Suprapubic skin (tissue), 4 donors: Measurements from ENCODE around the gene DPM1. TPM values are rescaled to one million over a fixed set of nuclear protein-coding genes. Genes with fewer than 3 reads are reported as not detected.

Experiments used
- DNase-seq, 2 donors: peaks; one replicate each; pipeline ENCODE4 v3.0.0-alpha.2; 2019; ENCODE audit warnings: low spot score in 2 of 2
- H3K27ac ChIP-seq: fragments of 200-600 bp; sonication (generic); one replicate; pipeline ENCODE4 v1.5.1; 2019
- H3K27me3 ChIP-seq: fragments of 200-600 bp; sonication (generic); one replicate; pipeline ENCODE4 v1.5.1; 2019
- H3K36me3 ChIP-seq: fragments of 200-600 bp; sonication (generic); one replicate; pipeline ENCODE4 v1.5.1; 2019
- H3K4me1 ChIP-seq: fragments of 200-600 bp; sonication (generic); one replicate; pipeline ENCODE4 v1.5.1; 2019
- H3K4me3 ChIP-seq: fragments of 200-600 bp; sonication (generic); one replicate; pipeline ENCODE4 v1.5.1; 2019; ENCODE audit warnings: mild to moderate bottlenecking
- H3K9me3 ChIP-seq: fragments of 200-600 bp; sonication (generic); one replicate; pipeline ENCODE4 v1.5.1; 2019
- CTCF ChIP-seq, 2 donors: fragments of 200-600 bp in 1 of 2; fragments of 450-650 bp in 1 of 2; sonication (generic) in 1 of 2; IDR thresholded peaks; one replicate each; pipeline ENCODE4 v1.5.1; 2016 to 2019; ENCODE audit warnings: antibody characterized with exemption in 2 of 2, mild to moderate bottlenecking in 1 of 2, moderate library complexity in 1 of 2
- EP300 ChIP-seq: sonication (generic); formaldehyde crosslinking; IDR thresholded peaks from one replicate; pipeline ENCODE4 v1.6.1; 2017; ENCODE audit warnings: antibody characterized with exemption
- POLR2A ChIP-seq, 2 donors: fragments of 450-650 bp; IDR thresholded peaks; one replicate each; pipeline ENCODE4 v1.6.1; 2017; ENCODE audit warnings: antibody characterized with exemption in 2 of 2, mild to moderate bottlenecking in 2 of 2, moderate library complexity in 2 of 2
- POLR2AphosphoS5 ChIP-seq, 3 donors: sonication (generic); formaldehyde crosslinking; IDR thresholded peaks; one replicate each; pipeline ENCODE4 v1.6.1; 2017; ENCODE audit warnings: antibody characterized with exemption in 3 of 3
- WGBS: methylation state at CpG from one replicate; pipeline ENCODE4 v1.1.5; 2018; 5-methylcytosine and 5-hydroxymethylcytosine counted together
- total RNA-seq, 4 donors: library from RNA; depleted of rRNA; stranded (reverse); fragments of >200 nt; gene quantifications; one replicate each; pipeline ENCODE4 v1.1.0, GENCODE V29; 2016

Gene DPM1
- total RNA-seq, 4 donors from 2014 or later: 30.5 to 54.3 (median 41.5) TPM

DNA sequence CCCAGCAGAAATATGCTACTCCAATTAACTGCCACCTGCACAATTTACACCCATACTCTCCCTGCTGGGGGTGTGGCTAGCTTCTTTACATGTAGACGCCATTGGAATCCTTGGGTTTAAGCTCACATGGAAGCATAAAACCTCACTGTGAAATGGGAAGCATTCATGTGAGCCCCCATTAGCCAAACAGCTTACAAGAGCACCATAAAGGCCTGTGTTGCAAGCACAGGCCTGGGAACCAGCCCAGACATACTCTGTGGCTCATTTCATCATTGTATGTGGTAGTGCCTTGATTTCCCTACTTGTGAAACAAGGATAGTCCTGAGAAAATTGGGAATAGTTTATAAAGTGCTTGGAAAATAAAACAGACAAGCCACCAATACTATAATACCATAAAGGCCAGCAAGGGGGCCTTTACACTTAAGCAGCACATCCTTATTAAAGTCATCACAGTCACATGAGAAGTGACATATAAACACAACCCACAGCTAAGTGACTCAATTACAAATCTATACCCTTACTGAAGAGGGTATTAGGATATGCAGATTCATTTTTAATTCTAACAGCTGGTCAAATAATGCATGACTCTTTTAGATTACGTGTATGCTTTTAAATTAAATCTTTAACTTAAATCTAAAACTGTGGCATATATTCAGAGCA lies 33.9 kb downstream of the DPM1 start:
- Histone ChIP-seq H3K4me1 (peaks cover 81% of the 10 kb centered on the region), H3K27me3 (no peaks in the 10 kb centered on the region), H3K4me3 (no peak overlapping the region), H3K27ac (no peak overlapping the region), H3K36me3 (peaks cover 4% of the 10 kb centered on the region), H3K9me3 (no peaks in the 10 kb centered on the region)
- no peak for DNase-seq
- TF ChIP-seq EP300 (no peak), POLR2AphosphoS5 (IDR thresholded peaks at IDR 0.05) (no peak), CTCF (IDR thresholded peaks at IDR 0.05) (no peak), POLR2A (IDR thresholded peaks at IDR 0.05) (no peak)
- 49% methylated on average over 2 of the region's 2 CpGs for WGBS

DNA sequence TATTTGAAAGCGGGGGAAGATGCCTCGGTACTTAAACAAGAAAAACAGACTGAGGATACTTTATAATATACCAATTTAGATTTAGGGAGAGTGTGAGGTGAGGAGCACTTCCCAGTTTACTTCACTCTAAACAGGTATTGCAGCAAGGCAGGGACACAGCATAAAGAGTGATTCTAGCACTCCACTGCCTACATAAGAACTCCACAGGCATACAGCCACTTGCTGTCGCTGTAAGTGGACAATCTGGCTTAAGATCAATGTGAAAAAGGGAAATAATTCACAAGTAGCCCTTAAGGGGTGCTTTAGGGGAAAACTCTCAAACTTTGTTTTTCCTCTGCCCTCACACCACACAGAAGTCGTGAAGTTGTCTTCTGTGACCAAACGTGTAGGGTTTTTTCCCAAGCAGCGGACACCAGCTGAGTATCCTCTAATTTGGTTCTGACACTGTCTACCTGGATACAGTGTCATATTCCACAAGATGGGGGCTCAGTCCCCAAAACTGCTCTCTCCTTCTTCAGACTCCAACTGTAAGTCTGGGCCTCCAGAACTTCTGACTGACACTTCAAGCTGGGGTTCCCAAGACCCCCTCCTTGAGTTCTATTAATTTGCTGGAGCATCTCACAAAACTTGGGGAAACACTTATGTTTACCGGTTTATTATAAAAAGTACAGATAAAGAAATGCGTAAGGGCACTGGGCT lies 36.4 kb downstream of the DPM1 start:
- TF ChIP-seq EP300 (no peak), POLR2AphosphoS5 (IDR thresholded peaks at IDR 0.05) (no peak), POLR2A (IDR thresholded peaks at IDR 0.05) (no peak), CTCF (IDR thresholded peaks at IDR 0.05) (no peak)
- no peak overlapping the region for H3K4me3 ChIP-seq
- H3K27ac ChIP-seq: no peak overlapping the region
- WGBS: 69% methylated on average over 8 of the region's 8 CpGs
- no peaks in the 10 kb centered on the region for H3K27me3 ChIP-seq
- H3K9me3 ChIP-seq: no peaks in the 10 kb centered on the region
- no peak for DNase-seq
- peaks cover 82% of the 10 kb centered on the region for H3K4me1 ChIP-seq
- H3K36me3 ChIP-seq: no peaks in the 10 kb centered on the region

DNA sequence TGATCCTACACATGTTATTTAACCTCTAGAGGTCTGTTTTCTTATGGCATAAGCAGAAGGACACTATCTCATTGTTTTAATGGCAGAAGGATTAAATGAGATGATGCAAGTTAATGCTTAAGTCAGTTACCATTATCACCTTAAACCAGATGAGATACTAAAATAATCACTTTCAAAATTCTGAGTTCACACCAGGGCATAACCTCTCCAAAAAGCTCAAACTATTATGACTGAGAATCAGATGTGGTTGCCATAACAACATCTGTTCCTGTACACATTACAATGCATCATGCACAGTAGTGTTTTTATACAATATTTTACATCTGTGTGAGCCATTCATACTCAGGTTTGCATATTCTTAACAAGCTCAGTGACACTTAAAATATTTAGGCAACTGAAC lies 37.3 kb downstream of the DPM1 start:
- no peaks in the 10 kb centered on the region for H3K36me3 ChIP-seq
- peaks cover 82% of the 10 kb centered on the region for H3K4me1 ChIP-seq
- no peaks in the 10 kb centered on the region for H3K27me3 ChIP-seq
- no peak for DNase-seq
- H3K4me3 ChIP-seq: no peak overlapping the region
- no peak overlapping the region for H3K27ac ChIP-seq
- no peaks in the 10 kb centered on the region for H3K9me3 ChIP-seq
- TF ChIP-seq EP300 (no peak), CTCF (IDR thresholded peaks at IDR 0.05) (no peak), POLR2A (IDR thresholded peaks at IDR 0.05) (no peak), POLR2AphosphoS5 (IDR thresholded peaks at IDR 0.05) (no peak)

DNA sequence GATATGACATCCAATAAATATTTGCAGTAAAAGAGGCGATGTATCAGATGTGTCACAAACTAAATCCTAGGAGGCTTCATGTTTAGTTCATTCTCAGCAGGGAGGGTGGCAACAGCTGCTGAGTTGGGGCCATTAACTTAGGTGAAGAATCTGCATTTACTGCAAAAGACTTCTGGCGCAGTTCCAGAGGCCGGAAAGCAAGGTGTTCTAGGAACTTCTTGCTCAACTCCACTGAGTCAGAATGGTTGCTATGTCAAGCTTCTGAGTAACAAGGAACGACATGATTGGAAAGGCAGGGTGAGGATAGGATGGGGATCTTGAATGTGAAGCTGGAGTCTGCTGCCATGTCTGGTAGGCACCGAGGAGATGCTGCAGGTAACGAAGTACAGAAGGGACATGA lies 38.8 kb downstream of the DPM1 start:
- WGBS: 65% methylated on average over 6 of the region's 6 CpGs
- Histone ChIP-seq H3K27ac (no peak overlapping the region), H3K4me1 (peaks cover 85% of the 10 kb centered on the region), H3K27me3 (no peaks in the 10 kb centered on the region), H3K36me3 (no peaks in the 10 kb centered on the region), H3K9me3 (no peaks in the 10 kb centered on the region), H3K4me3 (no peak overlapping the region)
- TF ChIP-seq EP300 (no peak), POLR2A (IDR thresholded peaks at IDR 0.05) (no peak), POLR2AphosphoS5 (IDR thresholded peaks at IDR 0.05) (no peak), CTCF (IDR thresholded peaks at IDR 0.05) (no peak)
- DNase-seq: no peak

DNA sequence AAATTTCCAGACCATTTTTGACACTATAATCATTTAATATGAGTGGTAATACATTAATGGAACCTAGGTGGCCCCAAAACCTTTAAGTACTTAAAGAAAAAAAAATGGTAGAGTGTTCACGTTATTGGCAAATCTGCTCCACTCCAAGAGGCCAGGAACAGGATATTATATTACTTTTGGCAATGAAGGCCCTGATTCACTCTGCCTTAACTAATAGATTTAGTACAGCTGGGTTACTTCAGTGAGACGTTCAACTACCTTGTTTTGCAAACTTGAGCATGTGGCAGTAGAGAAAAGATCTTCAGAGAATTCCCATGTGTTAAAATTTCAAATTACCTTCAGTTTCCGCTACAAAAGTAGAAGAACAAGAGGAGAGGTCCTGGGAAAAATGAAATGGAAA lies 39.9 kb downstream of the DPM1 start:
- Histone ChIP-seq H3K4me1 (peaks cover 87% of the 10 kb centered on the region), H3K9me3 (no peaks in the 10 kb centered on the region), H3K27me3 (no peaks in the 10 kb centered on the region), H3K27ac (no peak overlapping the region), H3K4me3 (no peak overlapping the region), H3K36me3 (no peaks in the 10 kb centered on the region)
- TF ChIP-seq CTCF (IDR thresholded peaks at IDR 0.05) (no peak), EP300 (no peak), POLR2A (IDR thresholded peaks at IDR 0.05) (no peak), POLR2AphosphoS5 (IDR thresholded peaks at IDR 0.05) (no peak)
- DNase-seq: no peak
- 43% methylated on average over 3 of the region's 3 CpGs for WGBS
